WERI-Rb-1 (cell line): ENCODE measurements around the gene CD79A.
"Not testable (repeated sequence)": the region's sequence is repeated elsewhere in the genome, so short reads cannot be mapped to it uniquely, and the experiment has no call there.

Experiments
- DNase-seq: peaks from one replicate; pipeline ENCODE4 v3.0.0-alpha.2; 2020
- H3K27ac ChIP-seq: fragments of 250-450 bp; sonication (Bioruptor Pico); 2 replicates; pipeline ENCODE4 v1.5.1; 2020; ENCODE audit warnings: mild to moderate bottlenecking, moderate library complexity
- H3K27me3 ChIP-seq: fragments of 250-450 bp; sonication (Bioruptor Pico); 2 replicates; pipeline ENCODE4 v1.5.1; 2021; ENCODE audit warnings: mild to moderate bottlenecking, low read depth, moderate library complexity; ENCODE audit not compliant: insufficient read depth, severe bottlenecking
- H3K36me3 ChIP-seq: fragments of 250-450 bp; sonication (Bioruptor Pico); 2 replicates; pipeline ENCODE4 v1.5.1; 2020; ENCODE audit warnings: mild to moderate bottlenecking, moderate library complexity
- H3K4me3 ChIP-seq: 2 replicates; pipeline ENCODE4 v1.5.1; 2011; ENCODE audit warnings: low read depth, mild to moderate bottlenecking, control low read depth, low read length
- H3K9me3 ChIP-seq: fragments of 250-450 bp; sonication (Bioruptor Pico); 2 replicates; pipeline ENCODE4 v1.5.1; 2021; ENCODE audit warnings: mild to moderate bottlenecking, moderate library complexity; ENCODE audit not compliant: severe bottlenecking
- TF ChIP-seq, protein P1 (sequence below): IDR thresholded peaks from 2 replicates; pipeline ENCODE4 v1.5.1; 2011; ENCODE audit warnings: low read depth, mild to moderate bottlenecking, control low read depth, inconsistent platforms, low read length

The CD79A gene

DNA sequence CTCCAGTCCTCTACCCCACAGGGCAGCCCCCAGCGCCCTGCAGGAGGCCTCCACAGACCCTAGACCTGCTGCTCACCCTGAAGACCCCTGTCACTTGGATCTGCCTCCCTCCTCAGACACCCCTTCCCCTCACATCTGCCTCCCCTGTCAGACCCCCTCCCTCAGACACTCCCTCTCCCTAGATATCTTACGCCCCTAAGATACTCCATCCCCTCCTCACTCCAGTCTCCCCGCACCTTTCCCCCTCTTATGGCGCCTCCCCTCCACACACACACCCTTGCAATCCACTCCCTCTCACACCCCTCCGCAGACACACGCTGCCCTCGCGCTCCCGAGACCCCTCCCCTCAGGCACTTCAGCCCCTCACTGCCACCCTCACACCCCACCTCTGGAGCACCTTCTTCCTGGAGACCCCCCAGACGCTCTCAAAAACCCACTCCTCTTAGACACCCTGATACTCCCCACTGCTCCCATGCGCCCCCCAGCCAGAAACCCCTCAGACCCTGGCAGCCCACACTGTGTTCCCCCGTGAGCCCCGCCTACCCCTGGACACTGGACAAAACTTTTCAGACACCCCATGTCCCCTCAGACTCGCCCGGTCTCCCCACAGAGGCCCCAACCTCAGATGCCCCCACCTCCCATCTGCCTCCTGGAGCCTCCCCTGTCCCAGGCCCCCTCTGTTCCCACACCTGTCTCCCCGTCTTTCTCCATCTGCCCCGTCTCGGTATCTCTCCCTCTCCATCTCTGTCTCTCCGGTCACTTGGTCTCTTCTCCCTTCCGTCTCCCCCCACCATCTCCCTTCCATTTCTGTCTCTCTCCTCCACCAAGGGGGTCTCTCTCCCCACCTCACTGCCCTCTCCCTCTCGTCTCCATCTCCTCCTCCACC, 36.7 kb downstream of the CD79A start:
- H3K4me3 ChIP-seq, result no peak overlapping the region
- peaks cover 39% of the 10 kb centered on the region for H3K27me3 ChIP-seq
- H3K9me3 ChIP-seq, result no peaks in the 10 kb centered on the region
- H3K36me3 ChIP-seq, result no peaks in the 10 kb centered on the region
- no peak overlapping the region for H3K27ac ChIP-seq
- DNase-seq, result no peak
- TF ChIP-seq, protein P1, sequence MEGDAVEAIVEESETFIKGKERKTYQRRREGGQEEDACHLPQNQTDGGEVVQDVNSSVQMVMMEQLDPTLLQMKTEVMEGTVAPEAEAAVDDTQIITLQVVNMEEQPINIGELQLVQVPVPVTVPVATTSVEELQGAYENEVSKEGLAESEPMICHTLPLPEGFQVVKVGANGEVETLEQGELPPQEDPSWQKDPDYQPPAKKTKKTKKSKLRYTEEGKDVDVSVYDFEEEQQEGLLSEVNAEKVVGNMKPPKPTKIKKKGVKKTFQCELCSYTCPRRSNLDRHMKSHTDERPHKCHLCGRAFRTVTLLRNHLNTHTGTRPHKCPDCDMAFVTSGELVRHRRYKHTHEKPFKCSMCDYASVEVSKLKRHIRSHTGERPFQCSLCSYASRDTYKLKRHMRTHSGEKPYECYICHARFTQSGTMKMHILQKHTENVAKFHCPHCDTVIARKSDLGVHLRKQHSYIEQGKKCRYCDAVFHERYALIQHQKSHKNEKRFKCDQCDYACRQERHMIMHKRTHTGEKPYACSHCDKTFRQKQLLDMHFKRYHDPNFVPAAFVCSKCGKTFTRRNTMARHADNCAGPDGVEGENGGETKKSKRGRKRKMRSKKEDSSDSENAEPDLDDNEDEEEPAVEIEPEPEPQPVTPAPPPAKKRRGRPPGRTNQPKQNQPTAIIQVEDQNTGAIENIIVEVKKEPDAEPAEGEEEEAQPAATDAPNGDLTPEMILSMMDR, result no peak

DNA sequence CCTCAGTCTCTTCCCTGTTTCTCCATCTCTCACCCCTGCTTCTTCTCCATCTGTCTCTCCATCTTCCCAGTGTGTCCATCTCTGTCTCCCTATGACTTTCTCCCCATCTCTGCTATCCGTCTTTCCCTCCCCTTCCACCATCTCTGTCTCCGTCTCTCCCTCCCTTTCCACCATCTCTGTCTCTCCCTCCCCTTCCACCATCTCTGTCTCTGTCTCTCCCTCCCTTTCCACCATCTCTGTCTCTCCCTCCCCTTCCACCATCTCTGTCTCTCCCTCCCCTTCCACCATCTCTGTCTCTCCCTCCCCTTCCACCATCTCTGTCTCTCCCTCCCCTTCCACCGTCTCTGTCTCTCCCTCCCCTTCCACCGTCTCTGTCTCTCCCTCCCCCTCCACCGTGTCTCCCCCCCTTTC, 37.4 kb downstream of the CD79A start:
- H3K9me3 ChIP-seq, H3K4me3 ChIP-seq, H3K36me3 ChIP-seq, H3K27ac ChIP-seq, DNase-seq: not testable (repeated sequence)
- peaks cover 39% of the 10 kb centered on the region for H3K27me3 ChIP-seq

DNA sequence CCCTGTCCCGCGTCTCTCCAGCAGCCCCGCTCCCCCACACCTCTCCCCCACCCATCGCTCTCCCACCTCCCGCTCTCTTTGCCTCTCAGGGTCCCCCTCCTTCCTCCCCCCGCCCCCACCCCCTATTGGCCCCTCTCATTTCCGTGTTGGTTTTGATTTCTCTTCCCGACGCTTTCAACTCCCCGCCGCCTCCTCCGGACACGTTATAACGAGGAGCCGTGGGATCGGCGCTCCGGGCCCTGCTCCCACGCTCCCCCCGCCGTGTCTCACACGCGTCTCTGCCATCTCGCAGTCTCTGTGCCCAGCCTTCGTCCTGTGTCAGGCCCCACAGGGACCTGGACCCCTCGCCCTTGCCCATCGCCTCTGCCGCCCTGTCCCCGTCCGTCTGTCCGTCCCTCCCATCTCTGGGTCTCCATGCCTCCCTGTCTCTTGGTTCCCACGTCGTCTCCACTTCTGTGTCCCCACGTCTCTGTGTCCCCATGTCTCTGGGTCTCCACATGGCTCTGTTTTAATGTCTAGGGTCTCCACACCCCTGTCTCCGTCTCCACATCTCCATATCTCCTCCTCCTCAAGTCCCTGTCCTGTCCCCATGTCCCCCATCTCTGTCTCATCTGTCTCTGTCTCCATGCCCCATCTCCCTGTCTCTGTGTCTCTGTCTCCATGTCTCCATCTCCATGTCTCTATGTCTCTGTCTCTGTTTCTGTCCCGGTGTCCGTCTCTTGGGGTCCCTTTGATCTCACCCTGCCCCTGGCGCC, 38.1 kb downstream of the CD79A start:
- Histone ChIP-seq H3K4me3 (no peak overlapping the region), H3K36me3 (no peaks in the 10 kb centered on the region), H3K27me3 (peaks cover 39% of the 10 kb centered on the region), H3K9me3 (no peaks in the 10 kb centered on the region), H3K27ac (no peak overlapping the region)
- TF ChIP-seq, protein P1, result no peak
- no peak for DNase-seq

DNA sequence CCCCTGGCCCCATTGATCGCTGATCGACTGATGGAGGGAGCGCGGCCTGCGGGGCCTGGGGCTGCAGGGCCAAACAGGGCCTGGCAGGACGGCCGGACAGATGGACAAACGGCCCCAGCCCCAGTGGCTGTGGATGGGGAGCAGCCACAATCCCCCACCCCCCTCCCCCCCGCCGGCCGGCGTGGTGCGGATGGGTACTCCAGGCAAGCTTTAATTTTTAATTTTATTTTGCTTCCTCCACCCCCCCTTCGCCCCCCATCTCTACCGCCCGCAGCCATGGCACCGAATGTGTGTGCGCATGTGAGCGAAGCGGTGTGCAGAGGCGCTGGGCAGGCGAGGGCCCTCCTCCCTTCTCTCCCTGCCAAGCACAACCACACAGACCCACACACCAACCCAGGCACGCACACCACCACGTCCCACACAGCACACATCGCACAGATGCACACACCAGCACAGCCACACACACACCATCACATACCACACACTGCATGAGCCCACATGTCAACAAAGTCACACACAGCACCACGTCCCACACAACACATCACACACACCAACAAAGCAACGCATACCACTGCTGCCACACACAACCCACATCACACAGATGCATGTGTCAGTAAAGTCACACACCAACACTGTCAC, 38.8 kb downstream of the CD79A start:
- TF ChIP-seq, protein P1, result no peak
- no peak for DNase-seq
- Histone ChIP-seq H3K27ac (no peak overlapping the region), H3K36me3 (no peaks in the 10 kb centered on the region), H3K27me3 (peaks cover 39% of the 10 kb centered on the region), H3K4me3 (no peak overlapping the region), H3K9me3 (no peaks in the 10 kb centered on the region)

DNA sequence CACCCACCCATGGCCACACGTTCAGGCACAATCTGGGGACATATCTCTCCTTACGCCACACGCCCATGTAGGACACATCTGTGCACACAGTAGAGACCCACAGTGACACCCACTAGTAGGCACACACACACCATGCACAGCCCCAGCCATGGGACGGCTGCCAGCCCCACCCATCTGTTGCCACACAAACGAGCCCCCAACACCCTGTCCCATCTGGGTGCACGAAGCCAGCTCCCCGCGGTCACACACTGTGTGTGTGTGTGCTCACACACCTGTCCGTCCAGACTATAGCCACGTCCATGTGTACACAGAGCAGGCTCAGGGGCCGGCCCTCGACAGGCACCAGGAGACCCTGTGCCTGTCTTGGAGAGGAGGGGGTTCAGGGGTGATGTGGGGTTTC, 40.6 kb downstream of the CD79A start:
- TF ChIP-seq, protein P1, result no peak

DNA sequence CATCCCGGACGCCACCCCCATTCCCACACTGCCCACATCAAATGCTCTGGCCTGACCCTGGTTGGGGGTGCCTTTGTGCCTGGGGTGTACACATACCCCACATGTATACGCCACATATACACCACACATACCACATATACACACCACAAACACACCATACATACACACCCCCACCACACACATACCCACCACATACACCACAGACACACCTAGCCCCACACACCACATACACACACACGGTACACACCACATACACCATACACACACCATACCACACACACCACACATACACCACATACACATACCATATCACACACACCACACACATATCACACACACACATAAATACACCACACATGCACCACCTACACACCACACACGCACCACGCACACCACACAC, 41.0 kb downstream of the CD79A start:
- Histone ChIP-seq H3K27ac (no peak overlapping the region), H3K36me3 (no peaks in the 10 kb centered on the region), H3K27me3 (peaks cover 29% of the 10 kb centered on the region), H3K9me3 (no peaks in the 10 kb centered on the region), H3K4me3 (no peak overlapping the region)
- DNase-seq, result no peak
- TF ChIP-seq, protein P1, result no peak

More for the DNA sequence above, 40.6 kb downstream of the CD79A start:
- H3K9me3 ChIP-seq, result no peaks in the 10 kb centered on the region
- DNase-seq, result no peak
- no peak overlapping the region for H3K4me3 ChIP-seq
- H3K27me3 ChIP-seq, result peaks cover 29% of the 10 kb centered on the region
- H3K27ac ChIP-seq, result no peak overlapping the region
- H3K36me3 ChIP-seq, result no peaks in the 10 kb centered on the region
